GM12878 (cell line): ENCODE measurements around the gene AKAP12.

Source experiments
- CTCF ChIP-seq, 3 experiments: IDR thresholded peaks in 2 of 3; conservative IDR thresholded peaks in 1 of 3; 2 replicates each; pipeline ENCODE4 v1.5.1; 2011; ENCODE audit warnings: low read depth in 3 of 3, low read length in 3 of 3, mild to moderate bottlenecking in 3 of 3, control low read depth in 2 of 3, moderate library complexity in 2 of 3, inconsistent platforms in 1 of 3, mixed read lengths in 1 of 3; ENCODE audit not compliant: control insufficient read depth in 2 of 3, insufficient read depth in 1 of 3; ENCODE audit errors: extremely low read depth in 1 of 3
- CUX1 ChIP-seq: IDR thresholded peaks from 2 replicates; pipeline ENCODE4 v1.6.1; 2012; ENCODE audit warnings: improper control_type of control experiment, low read depth, low read length; ENCODE audit not compliant: insufficient replicate concordance
- E2F4 ChIP-seq: IDR thresholded peaks from 2 replicates; pipeline ENCODE4 v1.6.1; 2012; ENCODE audit warnings: low read depth, low read length, improper control_type of control experiment
- EED ChIP-seq: sonication (generic); IDR thresholded peaks from 2 replicates; pipeline ENCODE4 v1.6.1; 2016; ENCODE audit warnings: antibody characterized with exemption, low read depth
- EZH2 ChIP-seq: IDR thresholded peaks from 2 replicates; pipeline ENCODE4 v1.6.1; 2012; ENCODE audit warnings: low read depth, mild to moderate bottlenecking, control low read depth, inconsistent platforms, low read length, borderline replicate concordance; ENCODE audit not compliant: control insufficient read depth
- PKNOX1 ChIP-seq: fragments of 450-650 bp; IDR thresholded peaks from 2 replicates; pipeline ENCODE4 v1.6.1; 2016; ENCODE audit warnings: mild to moderate bottlenecking
- POLR2AphosphoS5 ChIP-seq: IDR thresholded peaks from 2 replicates; pipeline ENCODE4 v1.6.1; 2011; ENCODE audit warnings: mild to moderate bottlenecking, low read length, inconsistent platforms
- PRDM15 ChIP-seq: fragments of 450-650 bp; formaldehyde crosslinking; IDR thresholded peaks from 2 replicates; pipeline ENCODE4 v1.4.0; 2020; ENCODE audit warnings: mild to moderate bottlenecking, moderate library complexity
- RAD21 ChIP-seq: IDR thresholded peaks from 2 replicates; pipeline ENCODE4 v1.6.1; 2011; ENCODE audit warnings: mild to moderate bottlenecking, low read depth, low read length, moderate library complexity; ENCODE audit not compliant: insufficient read depth
- SUPT20H ChIP-seq: IDR thresholded peaks from 2 replicates; pipeline ENCODE4 v1.6.1; 2011; ENCODE audit warnings: low read depth, mild to moderate bottlenecking, low read length, moderate library complexity, borderline replicate concordance; ENCODE audit not compliant: control insufficient read depth
- TBL1XR1 ChIP-seq: IDR thresholded peaks from 2 replicates; pipeline ENCODE4 v1.6.1; 2012; ENCODE audit warnings: low read depth, low read length, improper control_type of control experiment

GRCh38 chr6:151292974-151293687 lies 53.4 kb downstream of the AKAP12 start:
- TF ChIP-seq E2F4, result no peak
- no peak for TF ChIP-seq POLR2AphosphoS5
- no peak for TF ChIP-seq SUPT20H
- no peak for TF ChIP-seq CTCF (IDR thresholded peaks at IDR 0.05 in 2 of 3, conservative IDR thresholded peaks at IDR 0.05 in 1 of 3; ENCODE audit: control insufficient read depth in 2 of 3, extremely low read depth in 1 of 3, insufficient read depth in 1 of 3, low read depth in 3 of 3, low read length in 3 of 3)
- TF ChIP-seq PRDM15 (CRISPR knock-in tag), result no peak
- TF ChIP-seq EZH2, result no peak
- no peak for TF ChIP-seq TBL1XR1
- no peak for TF ChIP-seq EED
- TF ChIP-seq RAD21, result no peak
- no peak for TF ChIP-seq PKNOX1
- TF ChIP-seq CUX1, result no peak
